GM19035 (cell line): ENCODE measurements around the gene SGCE.

Source experiments
- ATAC-seq: cut with Tn5 transposase; IDR thresholded peaks from one replicate; pipeline ENCODE4 v1.9.1; 2021; ENCODE audit not compliant: unreplicated experiment

The SGCE gene

GRCh38 chr7:94630855-94631254, 25.1 kb downstream of the SGCE start:
- no peak for ATAC-seq

GRCh38 chr7:94623820-94624219, 32.1 kb downstream of the SGCE start:
- no peak for ATAC-seq

- ATAC-seq: no peak
Measured at GRCh38 chr7:94621120-94621519, 34.8 kb downstream of the SGCE start.

GRCh38 chr7:94620703-94621118, 35.2 kb downstream of the SGCE start:
- ATAC-seq: peak; percentile 96

- ATAC-seq: no peak
Measured at GRCh38 chr7:94618126-94618525, 37.8 kb downstream of the SGCE start.

GRCh38 chr7:94616855-94617254, 39.1 kb downstream of the SGCE start:
- ATAC-seq: no peak

- ATAC-seq: no peak
Measured at GRCh38 chr7:94615666-94616065, 40.3 kb downstream of the SGCE start.

GRCh38 chr7:94612661-94613060, 43.3 kb downstream of the SGCE start:
- ATAC-seq: no peak

- ATAC-seq: no peak
Measured at GRCh38 chr7:94612253-94612652, 43.7 kb downstream of the SGCE start.

- ATAC-seq: no peak
Measured at GRCh38 chr7:94609561-94609960, 46.4 kb downstream of the SGCE start.

GRCh38 chr7:94605031-94605430, 50.9 kb downstream of the SGCE start:
- no peak for ATAC-seq

GRCh38 chr7:94602181-94602580, 53.8 kb downstream of the SGCE start:
- ATAC-seq: no peak

GRCh38 chr7:94600267-94600666, 55.7 kb downstream of the SGCE start:
- ATAC-seq: no peak

GRCh38 chr7:94595717-94596116, 60.2 kb downstream of the SGCE start:
- no peak for ATAC-seq

- ATAC-seq: no peak
Measured at GRCh38 chr7:94594882-94595281, 61.1 kb downstream of the SGCE start.

GRCh38 chr7:94591176-94591575, 64.8 kb downstream of the SGCE start:
- no peak for ATAC-seq

GRCh38 chr7:94590526-94591162, 65.3 kb downstream of the SGCE start:
- ATAC-seq: no peak

- no peak for ATAC-seq
Measured at GRCh38 chr7:94588075-94588474, 67.9 kb downstream of the SGCE start.

GRCh38 chr7:94584113-94584512, 71.8 kb downstream of the SGCE start:
- no peak for ATAC-seq

GRCh38 chr7:94580601-94581000, 75.3 kb downstream of the SGCE start:
- ATAC-seq: no peak

GRCh38 chr7:94579470-94579869, 76.5 kb downstream of the SGCE start:
- no peak for ATAC-seq

- ATAC-seq: no peak
Measured at GRCh38 chr7:94578614-94579013, 77.3 kb downstream of the SGCE start.

GRCh38 chr7:94577357-94577756, 78.6 kb downstream of the SGCE start:
- no peak for ATAC-seq
